HS-5 (cell line): Measurements from ENCODE around the gene HERC4.
"Not testable (repeated sequence)": the region's sequence is repeated elsewhere in the genome, so short reads cannot be mapped to it uniquely, and the experiment has no call there.

Source experiments
- DNase-seq: peaks from one replicate; pipeline ENCODE4 v3.0.0-alpha.2; 2012; ENCODE audit warnings: low read depth

Gene HERC4

DNA sequence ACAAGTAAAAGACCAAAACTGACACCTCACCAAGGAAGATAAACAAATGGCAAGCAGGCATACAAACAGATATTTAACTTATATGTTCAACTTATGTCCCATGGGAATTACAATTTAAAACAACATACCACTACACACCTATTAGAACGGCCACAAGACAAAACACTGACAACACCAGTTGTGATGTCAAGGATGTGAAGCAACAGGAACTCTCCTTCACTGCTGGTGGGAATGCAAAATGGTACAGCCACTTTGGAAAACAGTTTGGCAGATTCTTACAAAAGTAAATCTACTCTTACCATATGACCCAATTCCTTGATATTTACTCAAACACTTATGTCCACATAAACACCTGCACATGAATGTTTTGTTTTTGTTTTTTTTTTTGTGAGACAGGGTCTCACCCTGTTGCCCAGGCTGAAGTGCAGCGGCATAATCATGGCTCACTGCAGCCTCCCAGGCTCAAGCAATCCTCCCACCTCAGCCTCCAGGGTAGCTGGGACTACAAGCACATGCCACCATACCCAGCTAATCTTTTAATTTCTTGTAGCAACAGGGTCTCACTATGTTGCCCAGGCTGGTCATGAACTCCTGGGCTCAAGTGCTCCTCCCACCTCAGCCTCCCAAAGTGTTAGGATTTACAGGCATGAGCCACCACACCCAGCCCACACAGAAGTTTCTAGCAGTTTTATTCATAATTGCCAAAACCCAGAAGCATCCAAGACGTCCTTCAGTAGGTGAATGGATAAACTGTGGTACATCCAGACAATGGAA, 27.3 kb downstream of the HERC4 start:
- no peak for DNase-seq

GRCh38 chr10:68047122-68047521, 28.0 kb downstream of the HERC4 start:
- no peak for DNase-seq

DNA sequence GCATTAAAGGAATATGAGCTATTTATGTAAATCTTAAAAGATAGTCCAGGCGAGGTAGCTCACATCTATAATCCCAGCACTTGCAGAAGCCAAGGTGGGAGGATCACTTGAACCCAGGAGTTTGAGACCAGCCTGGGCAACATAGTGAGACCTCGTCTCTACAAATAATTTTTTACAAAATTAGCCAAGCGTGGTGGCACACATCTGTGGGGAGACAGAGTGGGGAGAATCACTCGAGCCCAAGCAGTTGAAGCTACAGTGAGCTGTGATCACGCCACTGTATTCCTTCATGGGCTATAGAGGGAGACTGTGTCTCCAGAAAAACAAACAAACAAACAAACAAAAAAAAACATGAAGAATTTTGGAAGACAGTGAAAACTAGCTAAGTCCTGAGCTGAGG, 28.4 kb downstream of the HERC4 start:
- no peak for DNase-seq

GRCh38 chr10:68043030-68043429, 32.1 kb downstream of the HERC4 start:
- DNase-seq = no peak

- DNase-seq = no peak
Measured at GRCh38 chr10:68032113-68032512, 43.0 kb downstream of the HERC4 start.

GRCh38 chr10:68027429-68027828, 47.7 kb downstream of the HERC4 start:
- no peak for DNase-seq

DNA sequence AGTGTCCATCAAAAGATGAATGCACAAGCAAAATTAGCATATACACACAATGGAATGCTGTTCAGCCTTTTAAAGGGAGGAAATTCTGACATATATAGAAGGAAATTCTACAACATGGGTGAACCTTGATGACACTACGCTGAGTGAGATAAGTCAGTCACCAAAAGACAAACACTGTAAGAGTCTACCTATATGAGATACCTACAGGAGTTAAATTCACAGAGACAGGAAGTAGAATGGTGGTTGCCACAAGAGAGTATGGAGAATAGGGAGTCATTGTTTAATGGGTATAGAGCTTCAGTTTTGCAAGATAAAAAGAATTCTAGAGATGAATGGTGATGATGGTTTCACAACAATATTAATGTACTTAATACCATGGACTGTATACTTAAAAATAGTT, 51.8 kb downstream of the HERC4 start:
- DNase-seq = no peak

- DNase-seq = not testable (repeated sequence)
Measured at GRCh38 chr10:68022324-68022723, 52.8 kb downstream of the HERC4 start.

DNA sequence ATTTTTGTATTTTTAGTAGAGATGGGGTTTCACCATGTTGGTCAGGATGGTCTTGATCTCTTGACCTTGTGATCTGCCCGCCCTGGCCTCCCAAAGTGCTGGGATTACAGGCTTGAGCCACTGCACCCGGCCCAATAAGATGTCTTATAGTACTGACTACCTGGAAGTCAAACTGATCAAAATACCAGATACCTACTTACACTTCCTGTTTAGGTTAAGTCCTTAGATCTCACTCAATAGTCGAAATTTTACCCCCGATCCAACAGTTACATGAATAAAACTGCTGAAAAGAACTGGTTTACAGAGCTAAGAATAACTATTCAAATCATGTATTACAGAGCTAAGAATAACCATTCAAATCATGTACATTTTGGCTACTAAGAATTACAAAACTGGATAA, 58.6 kb downstream of the HERC4 start:
- not testable (repeated sequence) for DNase-seq

DNA sequence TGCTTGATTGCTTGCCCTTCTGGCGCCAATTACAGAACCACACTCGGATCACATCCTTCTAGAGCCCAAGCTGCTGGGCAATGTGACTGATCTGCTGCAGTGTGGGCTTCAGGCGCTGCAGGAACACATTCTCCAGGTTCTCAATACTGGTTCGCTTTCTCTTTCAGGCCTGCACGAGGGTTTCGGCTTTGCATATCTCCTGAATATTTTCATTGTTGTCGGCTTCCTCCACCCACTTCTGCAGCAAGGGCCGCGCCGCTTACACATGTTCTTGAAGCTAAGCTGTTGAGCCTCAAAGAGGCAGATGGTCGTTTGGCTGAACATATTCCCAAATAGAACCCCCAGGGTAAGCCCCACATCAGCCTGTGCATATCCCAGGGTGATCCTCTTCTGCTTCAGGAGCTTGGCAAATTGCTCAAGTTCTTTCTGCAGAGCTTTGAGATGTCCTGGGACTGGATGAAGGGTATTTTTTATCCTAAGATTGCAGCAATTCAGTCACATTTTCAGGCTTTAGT, 64.6 kb downstream of the HERC4 start:
- no peak for DNase-seq

- no peak for DNase-seq
Measured at GRCh38 chr10:68007356-68007755, 67.7 kb downstream of the HERC4 start.

DNA sequence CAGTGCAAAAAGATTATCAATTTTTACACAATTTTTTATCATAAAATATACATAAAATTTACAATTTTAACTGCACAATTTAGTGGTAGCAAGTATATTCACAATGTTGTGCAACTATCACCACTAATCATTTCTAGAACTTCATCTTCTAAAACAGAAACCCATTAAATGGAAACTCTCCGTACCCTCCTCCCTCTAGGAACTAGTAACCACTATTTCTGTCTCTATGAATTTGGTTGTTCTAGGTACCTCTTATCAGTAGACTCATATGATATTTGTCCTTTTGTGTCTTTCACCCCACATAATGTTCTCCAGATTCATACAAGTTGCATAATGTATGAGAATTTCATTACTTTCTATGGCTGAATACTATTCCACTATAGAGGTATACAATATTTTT, 73.5 kb downstream of the HERC4 start:
- DNase-seq = no peak

- no peak for DNase-seq
Measured at GRCh38 chr10:68001000-68001399, 74.1 kb downstream of the HERC4 start.

GRCh38 chr10:67990093-67990492, 85.0 kb downstream of the HERC4 start:
- DNase-seq = no peak

- DNase-seq = no peak
Measured at GRCh38 chr10:67988606-67989005, 86.5 kb downstream of the HERC4 start.

DNA sequence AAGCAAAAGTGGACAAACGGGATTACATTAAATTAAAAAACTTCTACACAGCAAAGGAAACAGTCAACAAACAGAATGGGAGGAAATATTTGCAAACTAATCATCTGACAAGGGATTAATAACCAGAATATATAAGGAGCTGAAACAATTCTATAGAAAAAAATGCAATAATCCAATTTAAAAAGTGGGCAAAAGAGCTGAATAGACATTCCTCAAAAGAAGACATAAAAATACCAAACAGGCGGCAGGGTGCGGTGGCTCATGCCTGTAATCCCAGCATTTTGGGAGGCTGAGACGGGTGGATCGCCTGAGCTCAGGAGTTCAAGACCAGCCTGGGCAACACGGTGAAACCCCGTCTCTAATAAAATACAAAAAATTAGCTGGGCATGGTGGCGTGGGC, 92.5 kb downstream of the HERC4 start:
- not testable (repeated sequence) for DNase-seq

GRCh38 chr10:67978749-67979148, 96.3 kb downstream of the HERC4 start:
- DNase-seq = no peak

GRCh38 chr10:67977251-67977650, 97.8 kb downstream of the HERC4 start:
- DNase-seq = no peak

DNA sequence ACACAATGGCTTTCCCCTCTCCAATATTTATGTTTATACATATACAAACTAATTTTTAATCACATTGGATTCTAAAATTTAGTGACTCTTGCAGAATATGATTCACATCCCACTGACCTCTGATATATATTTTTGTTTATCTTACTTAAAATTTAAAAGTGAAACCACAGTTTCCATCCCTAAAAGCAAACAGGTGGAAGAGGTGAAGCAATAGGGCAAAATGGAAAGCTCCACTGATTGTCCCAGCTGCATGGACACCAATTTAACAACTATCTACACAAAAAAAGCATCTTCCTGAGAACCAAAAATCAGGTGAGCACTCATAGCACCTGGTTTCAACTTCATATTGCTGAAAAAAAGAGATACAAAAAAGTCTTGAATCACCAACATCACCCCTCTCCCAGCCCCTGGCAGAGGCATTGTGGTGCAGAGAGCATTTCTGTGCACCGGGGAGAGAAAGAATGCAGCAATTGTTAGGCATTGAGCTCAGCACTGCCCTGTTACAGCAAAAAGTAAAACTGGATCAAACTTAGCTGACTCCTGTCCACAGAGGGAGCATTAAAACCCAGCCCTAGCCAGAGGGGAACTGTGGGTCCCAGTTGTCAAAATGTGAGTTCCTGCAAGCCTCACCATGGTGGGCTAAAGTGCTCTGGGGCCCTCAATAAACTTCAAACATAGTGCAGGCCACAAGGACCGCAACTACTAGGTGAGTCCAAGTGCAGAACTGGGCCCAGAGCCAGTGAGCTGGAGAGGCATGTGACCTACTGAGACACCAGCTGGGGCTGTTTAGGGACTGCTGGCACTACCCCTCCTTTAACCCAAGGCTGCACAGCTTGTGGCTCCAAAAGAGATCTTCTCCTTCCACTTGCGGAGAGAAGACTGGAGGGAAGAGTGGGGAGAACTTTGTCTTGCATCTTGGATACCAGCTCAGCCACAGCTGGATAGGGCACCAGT, 98.5 kb downstream of the HERC4 start:
- no peak for DNase-seq

DNA sequence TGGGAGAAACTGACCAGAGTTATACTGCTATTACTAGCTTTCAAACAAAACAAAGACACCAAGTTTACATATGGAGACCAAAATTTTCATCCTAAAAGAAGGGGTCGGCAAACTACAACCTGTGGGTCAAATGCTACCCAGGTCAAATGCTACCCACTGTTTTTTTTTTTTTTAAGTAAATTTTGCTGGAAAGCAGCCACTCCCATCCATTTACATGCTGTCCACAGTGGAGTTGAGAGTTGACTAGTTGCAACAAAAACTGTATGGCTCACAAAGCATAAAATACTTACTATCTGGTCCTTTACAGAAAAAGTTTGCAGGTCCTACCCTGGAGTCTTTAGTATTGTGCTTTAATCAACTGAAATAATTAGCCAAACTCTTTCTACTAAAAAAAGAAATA, 99.2 kb downstream of the HERC4 start:
- no peak for DNase-seq

DNA sequence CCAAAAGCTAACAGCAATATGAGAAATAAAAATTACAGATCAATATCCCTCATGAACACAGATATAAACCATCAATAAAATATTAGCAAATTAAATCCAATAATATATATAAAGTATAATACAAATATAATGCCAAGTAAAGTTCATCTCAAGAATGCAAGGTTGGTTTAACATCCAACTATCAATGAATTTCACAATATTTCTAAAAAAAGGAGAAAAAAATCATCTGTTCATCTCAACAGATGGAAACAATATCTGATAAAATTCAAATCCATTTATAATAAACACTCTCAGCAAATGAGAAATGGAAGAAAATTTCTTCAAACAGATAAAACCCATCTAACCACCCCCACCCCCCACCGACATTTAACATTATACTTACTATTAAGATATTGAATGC, 103.8 kb downstream of the HERC4 start:
- DNase-seq = no peak

GRCh38 chr10:67969875-67970274, 105.2 kb downstream of the HERC4 start:
- DNase-seq = no peak

GRCh38 chr10:67966035-67966434, 109.0 kb downstream of the HERC4 start:
- DNase-seq = not testable (repeated sequence)
